ENCODE data around the gene PEAK1.
"Not testable (repeated sequence)": the region's sequence is repeated elsewhere in the genome, so short reads cannot be mapped to it uniquely, and the experiment has no call there.

PEAK1 gene

DNA sequence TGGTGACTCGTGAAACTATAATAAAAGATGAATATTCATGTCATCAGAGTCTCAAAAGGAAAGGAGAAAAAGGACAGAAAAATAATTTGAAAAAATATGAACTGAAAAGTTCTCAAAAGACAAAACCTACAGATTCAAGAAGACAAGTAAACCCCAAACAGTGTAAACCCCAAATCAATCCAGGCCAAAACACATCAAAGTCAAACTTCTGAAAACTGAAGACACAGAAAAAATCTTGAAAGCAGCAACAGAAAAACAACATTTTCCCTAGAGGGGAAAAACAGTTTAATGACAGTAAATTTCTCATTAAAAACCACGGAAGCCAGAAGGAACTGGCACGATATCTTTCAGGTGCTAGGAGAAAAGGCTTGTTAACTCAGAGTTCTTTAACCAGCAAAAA, 143.8 kb downstream of the PEAK1 start:
- peaks cover 0 to 39% (median 0%) of the 10 kb centered on the region in 11 experiments; a peak in 4 of 22 replicates for H3K36me3 ChIP-seq
- H3K4me2 ChIP-seq = peak overlapping the region in 5 of 11 experiments; percentile 4 to 25 (median 7); a peak in 4 of 22 replicates
- peaks cover 0 to 11% (median 7%) of the 10 kb centered on the region in 10 experiments; a peak in 10 of 20 replicates for H3K4me1 ChIP-seq
- H3K4me3 ChIP-seq = no peak overlapping the region
- H3K27ac ChIP-seq = 0 out of 22 replicates have a peak overlapping the region, but pooled peaks of 1 of the 11 experiments have one; percentile 3
- no peak overlapping the region for H3K9ac ChIP-seq
- no peaks in the 10 kb centered on the region for H3K27me3 ChIP-seq
- H3K9me3 ChIP-seq (replicated peaks in 1 of 11) = 0 out of 22 replicates have a peak, but pooled peaks cover 0 to 4% (median 0%) of the 10 kb centered on the region in 11 experiments
- TF ChIP-seq Cebpa-rat (IDR thresholded peaks at IDR 0.05) = no peak
- no peaks in the 10 kb centered on the region for H4K20me1 ChIP-seq

DNA sequence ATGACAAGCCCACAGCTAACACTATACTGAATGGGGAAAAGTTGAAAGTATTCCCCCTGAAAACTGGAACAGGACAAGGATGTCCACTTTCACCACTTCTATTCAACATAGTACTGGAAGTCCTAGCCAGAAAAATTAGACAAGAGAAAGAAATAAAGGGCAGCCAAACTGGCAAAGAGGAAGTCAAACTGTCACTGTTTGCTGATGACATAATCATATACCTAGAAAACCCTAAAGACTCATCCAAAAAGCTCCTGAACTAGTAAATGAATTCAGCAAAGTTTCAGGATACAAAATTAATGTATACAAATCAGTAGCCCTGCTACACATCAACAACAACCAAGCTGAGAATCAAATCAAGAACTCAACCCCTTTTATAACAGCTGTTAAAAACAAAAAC, 146.8 kb downstream of the PEAK1 start:
- not testable (repeated sequence) for H3K27ac ChIP-seq

DNA sequence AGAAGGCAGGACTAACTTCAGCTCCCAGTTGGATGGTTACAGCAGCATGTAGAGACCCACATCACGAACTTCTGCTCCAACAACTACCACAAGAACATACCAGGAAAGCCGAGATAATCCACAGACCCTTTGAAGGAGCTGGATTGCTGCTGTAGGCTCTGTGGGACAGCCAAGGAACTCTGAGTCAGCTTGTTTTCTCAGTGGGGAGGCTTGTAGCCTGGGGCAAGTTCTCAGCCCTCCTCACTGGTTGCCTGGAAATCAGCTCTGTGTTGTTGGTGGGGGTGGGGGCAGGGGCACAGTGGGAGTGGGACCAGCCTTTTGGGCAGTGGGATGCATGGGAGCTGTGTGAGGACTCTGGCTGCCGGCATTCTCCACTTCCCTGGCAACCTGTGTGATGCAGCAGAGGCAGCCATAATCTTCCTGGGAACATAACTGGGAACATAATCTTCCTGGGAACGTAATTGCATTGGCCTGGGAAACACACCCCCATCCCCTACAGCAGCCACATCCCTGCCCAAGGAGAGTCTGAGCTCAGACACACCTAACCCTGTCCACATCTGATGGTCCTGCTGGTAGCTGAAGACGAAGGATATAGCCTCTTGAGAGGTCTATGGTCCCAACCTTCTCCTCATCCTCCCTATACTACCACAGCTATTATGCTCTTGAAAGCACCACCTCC, 153.1 kb downstream of the PEAK1 start:
- no peak overlapping the region for H3K9ac ChIP-seq
- peaks cover 0 to 20% (median 0%) of the 10 kb centered on the region in 11 experiments; a peak in 3 of 22 replicates for H3K36me3 ChIP-seq
- H3K27ac ChIP-seq = no peak overlapping the region
- H3K9me3 ChIP-seq (replicated peaks in 1 of 11) = peaks cover 0 to 7% (median 0%) of the 10 kb centered on the region in 11 experiments; a peak in 1 of 22 replicates
- no peak overlapping the region for H3K4me2 ChIP-seq
- TF ChIP-seq Cebpa-rat (IDR thresholded peaks at IDR 0.05) = no peak
- peaks cover 0 to 4% (median 0%) of the 10 kb centered on the region in 11 experiments; a peak in 1 of 22 replicates for H4K20me1 ChIP-seq
- H3K4me1 ChIP-seq = no peaks in the 10 kb centered on the region
- no peak overlapping the region for H3K4me3 ChIP-seq
- H3K27me3 ChIP-seq = no peaks in the 10 kb centered on the region

More for the DNA sequence above, 146.8 kb downstream of the PEAK1 start:
- H3K4me3 ChIP-seq; H3K9me3 ChIP-seq (replicated peaks in 1 of 11); H4K20me1 ChIP-seq; H3K27me3 ChIP-seq; H3K9ac ChIP-seq: not testable (repeated sequence)
- H3K4me1 ChIP-seq = peaks cover 0 to 11% (median 7%) of the 10 kb centered on the region in 10 experiments; a peak in 10 of 20 replicates
- H3K36me3 ChIP-seq = peaks cover 0 to 24% (median 0%) of the 10 kb centered on the region in 11 experiments; a peak in 2 of 22 replicates
- peak overlapping the region in 1 of 11 experiments; percentile 17; a peak in 2 of 22 replicates for H3K4me2 ChIP-seq

DNA sequence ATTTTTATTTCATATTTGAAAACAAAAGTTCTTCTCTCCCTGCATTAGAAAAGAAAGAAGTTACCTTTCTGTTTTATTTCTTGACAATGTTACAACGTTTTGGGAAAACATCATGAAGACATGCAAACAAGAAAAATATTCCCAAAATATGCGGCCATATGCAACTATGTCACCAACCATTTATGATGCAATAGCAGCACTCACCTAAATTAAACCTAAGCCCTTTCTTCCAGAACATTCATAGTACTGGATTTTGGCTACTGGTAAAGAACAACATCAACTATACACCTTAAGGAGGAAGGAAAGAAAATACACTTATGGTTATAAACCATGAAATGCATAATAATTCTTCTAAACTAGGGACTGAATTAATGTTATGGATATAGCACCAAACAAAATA, 164.5 kb downstream of the PEAK1 start:
- Histone ChIP-seq H3K4me3 (no peak overlapping the region), H3K36me3 (peaks cover 0 to 18% (median 0%) of the 10 kb centered on the region in 11 experiments; a peak in 4 of 22 replicates), H4K20me1 (no peaks in the 10 kb centered on the region), H3K27ac (no peak overlapping the region), H3K4me2 (no peak overlapping the region), H3K9me3 (replicated peaks in 1 of 11) (peaks cover 0 to 5% (median 0%) of the 10 kb centered on the region in 11 experiments; a peak in 1 of 22 replicates), H3K9ac (no peak overlapping the region), H3K27me3 (no peaks in the 10 kb centered on the region), H3K4me1 (no peaks in the 10 kb centered on the region)
- no peak for TF ChIP-seq Cebpa-rat (IDR thresholded peaks at IDR 0.05)

DNA sequence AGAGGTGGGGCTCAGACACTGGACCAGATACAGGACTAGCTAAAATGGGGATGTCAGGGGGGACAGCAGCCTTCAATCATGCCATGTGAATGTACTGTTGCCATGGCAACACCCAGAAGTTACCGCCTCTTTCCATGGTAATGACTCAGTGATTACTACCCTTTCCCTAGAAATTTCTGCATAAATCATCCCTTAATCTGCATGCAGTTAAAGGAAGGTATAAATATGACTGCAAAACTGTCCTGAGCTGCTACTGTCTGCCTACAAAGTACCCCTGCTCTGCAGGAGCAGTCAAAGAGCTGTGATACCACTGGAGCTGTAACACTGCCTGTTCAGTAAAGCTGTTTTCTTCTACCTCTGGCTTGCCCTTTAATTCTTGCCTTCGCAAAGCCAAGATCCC, 168.2 kb downstream of the PEAK1 start:
- no peak for TF ChIP-seq Cebpa-rat (IDR thresholded peaks at IDR 0.05)
- H3K36me3 ChIP-seq = peaks cover 0 to 47% (median 0%) of the 10 kb centered on the region in 11 experiments; a peak in 4 of 22 replicates
- H3K27ac ChIP-seq = no peak overlapping the region
- H3K9me3 ChIP-seq (replicated peaks in 1 of 11) = no peaks in the 10 kb centered on the region
- H4K20me1 ChIP-seq = no peaks in the 10 kb centered on the region
- no peak overlapping the region for H3K4me2 ChIP-seq
- no peaks in the 10 kb centered on the region for H3K4me1 ChIP-seq
- no peaks in the 10 kb centered on the region for H3K27me3 ChIP-seq
- H3K4me3 ChIP-seq = no peak overlapping the region
- no peak overlapping the region for H3K9ac ChIP-seq

DNA sequence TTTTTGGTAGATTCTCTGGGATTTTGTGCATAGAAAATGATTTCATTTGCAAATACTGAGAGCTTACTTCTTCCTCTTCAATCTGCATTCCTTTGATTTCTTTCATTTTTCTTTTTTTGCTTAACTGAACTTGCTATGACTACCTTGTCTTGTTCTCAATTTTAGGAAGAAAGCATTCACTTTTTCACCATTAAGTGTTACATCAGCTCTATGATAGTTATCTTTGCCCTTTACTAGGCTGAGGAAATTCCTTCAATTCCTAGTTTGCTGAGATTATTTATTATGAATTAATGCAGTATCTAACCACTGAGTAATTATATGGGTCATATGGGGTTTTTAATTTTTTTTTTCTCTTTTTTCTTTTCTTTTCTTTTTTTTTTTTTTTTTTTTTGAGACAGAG, 172.8 kb downstream of the PEAK1 start:
- no peaks in the 10 kb centered on the region for H3K9me3 ChIP-seq (replicated peaks in 1 of 11)
- no peak overlapping the region for H3K27ac ChIP-seq
- TF ChIP-seq Cebpa-rat (IDR thresholded peaks at IDR 0.05) = no peak

DNA sequence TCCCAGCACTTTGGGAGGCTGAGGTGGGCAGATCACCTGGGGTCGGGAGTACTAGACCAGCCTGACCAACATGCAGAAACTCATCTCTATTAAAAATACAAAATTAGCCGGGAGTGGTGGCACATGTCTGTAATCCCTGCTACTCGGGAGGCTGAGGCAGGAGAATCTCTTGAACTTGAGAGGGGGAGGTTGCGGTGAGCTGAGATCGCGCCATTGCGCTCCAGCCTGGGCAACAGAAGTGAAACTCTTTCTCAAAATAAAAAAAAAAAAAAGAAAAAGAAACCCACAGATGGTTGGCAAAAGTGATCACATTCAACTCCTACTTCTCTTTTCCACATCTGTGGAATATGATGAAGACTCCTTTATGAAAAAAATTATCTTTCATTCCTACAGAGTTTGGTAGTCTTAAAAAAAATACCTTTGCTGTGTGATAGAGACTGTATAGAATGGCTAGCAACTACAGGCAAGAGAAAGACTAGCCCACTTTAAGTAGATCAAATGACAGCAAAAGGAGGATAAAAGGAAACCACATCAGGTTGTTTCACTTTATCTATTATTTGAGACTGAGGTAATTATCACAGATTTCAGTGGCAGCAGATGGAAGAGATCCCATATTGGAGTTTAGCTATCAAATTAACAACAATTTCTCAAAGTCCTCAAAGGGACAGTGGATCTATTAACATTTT, 176.0 kb downstream of the PEAK1 start:
- Histone ChIP-seq H3K36me3 (peaks cover 0 to 53% (median 0%) of the 10 kb centered on the region in 11 experiments; a peak in 4 of 22 replicates), H3K4me1 (peaks cover 0 to 14% (median 0%) of the 10 kb centered on the region in 10 experiments; a peak in 4 of 20 replicates), H3K4me3 (no peak overlapping the region), H3K4me2 (0 out of 22 replicates have a peak overlapping the region, but pooled peaks of 1 of the 11 experiments have one; percentile 13), H4K20me1 (no peaks in the 10 kb centered on the region), H3K9ac (no peak overlapping the region), H3K9me3 (replicated peaks in 1 of 11) (no peaks in the 10 kb centered on the region), H3K27ac (no peak overlapping the region), H3K27me3 (no peaks in the 10 kb centered on the region)
- no peak for TF ChIP-seq Cebpa-rat (IDR thresholded peaks at IDR 0.05)

More for the DNA sequence above, 172.8 kb downstream of the PEAK1 start:
- H3K36me3 ChIP-seq = peaks cover 0 to 62% (median 0%) of the 10 kb centered on the region in 11 experiments; a peak in 4 of 22 replicates
- H3K27me3 ChIP-seq = no peaks in the 10 kb centered on the region
- H3K9ac ChIP-seq = no peak overlapping the region
- no peak overlapping the region for H3K4me3 ChIP-seq
- peaks cover 0 to 14% (median 0%) of the 10 kb centered on the region in 10 experiments; a peak in 4 of 20 replicates for H3K4me1 ChIP-seq
- H4K20me1 ChIP-seq = no peaks in the 10 kb centered on the region
- no peak overlapping the region for H3K4me2 ChIP-seq

DNA sequence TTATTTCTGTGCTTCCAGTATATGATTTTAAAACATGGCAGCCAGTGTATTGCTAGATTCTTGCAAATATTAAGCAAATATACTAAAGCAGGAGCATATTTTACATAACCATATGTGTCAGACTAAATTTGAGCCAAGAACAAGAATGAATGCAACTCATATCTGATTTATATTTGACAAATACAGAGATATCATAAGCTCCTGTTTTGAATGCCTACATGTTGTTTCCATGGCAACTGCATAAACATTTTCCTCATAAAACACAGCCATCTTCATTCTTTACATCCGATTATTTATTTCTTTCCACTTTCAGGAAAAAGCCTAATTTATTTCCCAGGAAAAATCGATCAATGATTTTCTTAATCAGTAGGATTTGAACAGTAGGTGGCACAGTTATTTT, 176.8 kb downstream of the PEAK1 start:
- no peak overlapping the region for H3K27ac ChIP-seq
- H3K36me3 ChIP-seq = peaks cover 0 to 48% (median 0%) of the 10 kb centered on the region in 11 experiments; a peak in 4 of 22 replicates
- no peak for TF ChIP-seq Cebpa-rat (IDR thresholded peaks at IDR 0.05)
- H3K27me3 ChIP-seq = no peaks in the 10 kb centered on the region
- H4K20me1 ChIP-seq = no peaks in the 10 kb centered on the region
- no peaks in the 10 kb centered on the region for H3K9me3 ChIP-seq (replicated peaks in 1 of 11)
- no peak overlapping the region for H3K9ac ChIP-seq
- H3K4me1 ChIP-seq = peaks cover 0 to 14% (median 0%) of the 10 kb centered on the region in 10 experiments; a peak in 4 of 20 replicates
- H3K4me3 ChIP-seq = no peak overlapping the region
- no peak overlapping the region for H3K4me2 ChIP-seq
